ENCODE results near the gene SMYD1. TPM values are rescaled to one million over a fixed set of nuclear protein-coding genes. Genes with fewer than 3 reads are reported as not detected.

SMYD1 gene
- total RNA-seq, 1 experiment from 2014 or later: not detected

DNA sequence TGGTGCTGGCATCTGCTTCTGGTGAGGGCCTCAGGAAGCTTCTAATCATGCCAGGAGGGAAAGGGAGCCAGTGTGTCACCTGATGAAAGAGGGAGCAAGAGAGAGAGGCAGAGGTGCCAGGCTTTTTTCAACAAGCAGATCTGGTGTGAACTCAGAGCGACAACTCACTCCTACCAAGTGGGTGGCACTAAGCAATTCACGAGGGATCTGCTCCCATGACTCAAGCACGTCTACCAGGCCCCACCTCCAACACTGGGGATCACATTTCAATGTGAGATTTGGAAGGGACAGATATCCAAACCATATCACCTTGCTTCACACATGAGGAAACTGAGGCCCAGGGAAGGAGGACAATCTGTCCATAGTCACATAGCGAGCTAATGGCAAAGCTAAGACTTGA lies 41.2 kb downstream of the SMYD1 start (continued):
- TF ChIP-seq, protein P1, sequence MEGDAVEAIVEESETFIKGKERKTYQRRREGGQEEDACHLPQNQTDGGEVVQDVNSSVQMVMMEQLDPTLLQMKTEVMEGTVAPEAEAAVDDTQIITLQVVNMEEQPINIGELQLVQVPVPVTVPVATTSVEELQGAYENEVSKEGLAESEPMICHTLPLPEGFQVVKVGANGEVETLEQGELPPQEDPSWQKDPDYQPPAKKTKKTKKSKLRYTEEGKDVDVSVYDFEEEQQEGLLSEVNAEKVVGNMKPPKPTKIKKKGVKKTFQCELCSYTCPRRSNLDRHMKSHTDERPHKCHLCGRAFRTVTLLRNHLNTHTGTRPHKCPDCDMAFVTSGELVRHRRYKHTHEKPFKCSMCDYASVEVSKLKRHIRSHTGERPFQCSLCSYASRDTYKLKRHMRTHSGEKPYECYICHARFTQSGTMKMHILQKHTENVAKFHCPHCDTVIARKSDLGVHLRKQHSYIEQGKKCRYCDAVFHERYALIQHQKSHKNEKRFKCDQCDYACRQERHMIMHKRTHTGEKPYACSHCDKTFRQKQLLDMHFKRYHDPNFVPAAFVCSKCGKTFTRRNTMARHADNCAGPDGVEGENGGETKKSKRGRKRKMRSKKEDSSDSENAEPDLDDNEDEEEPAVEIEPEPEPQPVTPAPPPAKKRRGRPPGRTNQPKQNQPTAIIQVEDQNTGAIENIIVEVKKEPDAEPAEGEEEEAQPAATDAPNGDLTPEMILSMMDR (IDR thresholded peaks at IDR 0.05 in 2 of 3, conservative IDR thresholded peaks at IDR 0.05 in 1 of 3; ENCODE audit: borderline replicate concordance in 1 of 3, insufficient read depth in 1 of 3, low read depth in 2 of 3, low read length in 2 of 3): no peak
- no peak for TF ChIP-seq ELF1 (IDR thresholded peaks at IDR 0.05; ENCODE audit: borderline replicate concordance, low read depth)
- no peak for TF ChIP-seq RAD21 (IDR thresholded peaks at IDR 0.05; ENCODE audit: low read depth)

DNA sequence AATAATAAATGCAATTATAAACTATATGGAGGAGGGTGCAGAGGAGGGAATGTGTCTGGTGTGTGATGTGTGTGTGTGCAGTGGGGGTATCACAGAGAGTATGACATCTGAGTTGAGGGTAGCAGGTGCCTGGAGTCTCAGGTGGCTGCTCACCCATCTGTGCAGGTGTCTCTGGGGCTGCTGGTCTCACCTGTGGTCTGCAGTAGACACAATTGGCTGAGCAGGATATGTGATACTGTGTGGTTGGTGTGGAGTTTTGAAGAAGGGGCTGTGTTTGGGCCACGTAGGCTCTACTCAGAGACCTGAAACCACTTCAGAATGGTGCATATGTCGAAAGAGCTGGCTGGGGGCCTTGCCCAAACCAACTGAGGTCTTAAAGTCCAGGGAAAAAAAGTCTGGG lies 43.2 kb downstream of the SMYD1 start:
- H3K27me3 ChIP-seq (ENCODE audit: insufficient read depth, low read length): 0 out of 2 replicates have a peak, but pooled peaks cover 5% of the 10 kb centered on the region
- RAD21 ChIA-PET (ENCODE audit: low non-redundant PET in 1 of 2, low total read pairs in 2 of 2, uncharacterized antibody in 2 of 2, unreplicated experiment in 2 of 2): no interaction called here
- POLR2A ChIA-PET: interaction anchor here (0.6 kb wide), 1 partner anchor 10 kb away, joined by 3 read pairs; no protein-coding TSS in a partner anchor

More for the DNA sequence above, 43.2 kb downstream of the SMYD1 start:
- H3K4me2 ChIP-seq (ENCODE audit: low read length): no peak overlapping the region
- H4K20me1 ChIP-seq (ENCODE audit: insufficient read depth): no peaks in the 10 kb centered on the region
- no peak overlapping the region for H2AFZ ChIP-seq (ENCODE audit: low read depth, low read length, poor library complexity, severe bottlenecking)
- no peak for TF ChIP-seq CBX3 (IDR thresholded peaks at IDR 0.05; ENCODE audit: low read depth)
- TF ChIP-seq, protein P2, sequence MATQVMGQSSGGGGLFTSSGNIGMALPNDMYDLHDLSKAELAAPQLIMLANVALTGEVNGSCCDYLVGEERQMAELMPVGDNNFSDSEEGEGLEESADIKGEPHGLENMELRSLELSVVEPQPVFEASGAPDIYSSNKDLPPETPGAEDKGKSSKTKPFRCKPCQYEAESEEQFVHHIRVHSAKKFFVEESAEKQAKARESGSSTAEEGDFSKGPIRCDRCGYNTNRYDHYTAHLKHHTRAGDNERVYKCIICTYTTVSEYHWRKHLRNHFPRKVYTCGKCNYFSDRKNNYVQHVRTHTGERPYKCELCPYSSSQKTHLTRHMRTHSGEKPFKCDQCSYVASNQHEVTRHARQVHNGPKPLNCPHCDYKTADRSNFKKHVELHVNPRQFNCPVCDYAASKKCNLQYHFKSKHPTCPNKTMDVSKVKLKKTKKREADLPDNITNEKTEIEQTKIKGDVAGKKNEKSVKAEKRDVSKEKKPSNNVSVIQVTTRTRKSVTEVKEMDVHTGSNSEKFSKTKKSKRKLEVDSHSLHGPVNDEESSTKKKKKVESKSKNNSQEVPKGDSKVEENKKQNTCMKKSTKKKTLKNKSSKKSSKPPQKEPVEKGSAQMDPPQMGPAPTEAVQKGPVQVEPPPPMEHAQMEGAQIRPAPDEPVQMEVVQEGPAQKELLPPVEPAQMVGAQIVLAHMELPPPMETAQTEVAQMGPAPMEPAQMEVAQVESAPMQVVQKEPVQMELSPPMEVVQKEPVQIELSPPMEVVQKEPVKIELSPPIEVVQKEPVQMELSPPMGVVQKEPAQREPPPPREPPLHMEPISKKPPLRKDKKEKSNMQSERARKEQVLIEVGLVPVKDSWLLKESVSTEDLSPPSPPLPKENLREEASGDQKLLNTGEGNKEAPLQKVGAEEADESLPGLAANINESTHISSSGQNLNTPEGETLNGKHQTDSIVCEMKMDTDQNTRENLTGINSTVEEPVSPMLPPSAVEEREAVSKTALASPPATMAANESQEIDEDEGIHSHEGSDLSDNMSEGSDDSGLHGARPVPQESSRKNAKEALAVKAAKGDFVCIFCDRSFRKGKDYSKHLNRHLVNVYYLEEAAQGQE (IDR thresholded peaks at IDR 0.05; ENCODE audit: low read depth): no peak
- TF ChIP-seq POLR2AphosphoS5 (IDR thresholded peaks at IDR 0.05; ENCODE audit: low read depth, low read length): no peak
- TF ChIP-seq SIN3A (IDR thresholded peaks at IDR 0.05; ENCODE audit: low read depth): no peak
- no peak for TF ChIP-seq YY1 (IDR thresholded peaks at IDR 0.05; ENCODE audit: extremely low read depth, insufficient replicate concordance, low read depth, low read length)
- H3K79me2 ChIP-seq (ENCODE audit: insufficient read depth, low read length): no peaks in the 10 kb centered on the region
- H3K27ac ChIP-seq (ENCODE audit: low read depth, low read length): no peak overlapping the region
- H3K4me1 ChIP-seq (ENCODE audit: control insufficient read depth in 1 of 2, insufficient read depth in 2 of 2, low read length in 2 of 2): no peaks in the 10 kb centered on the region
- ATAC-seq (no peak), DNase-seq (ENCODE audit: low read depth, low spot score) (no peak)
- H3K9me3 ChIP-seq (ENCODE audit: control insufficient read depth in 1 of 2, insufficient read depth in 1 of 2, low read depth in 1 of 2, low read length in 2 of 2): no peaks in the 10 kb centered on the region
- BruUV-seq (replicated peaks): no TSS peak
- intact Hi-C loops (cut with micrococcal nuclease): no loop called here
- CTCF ChIA-PET: no interaction called here
- H3K4me3 ChIP-seq (replicated peaks in 1 of 2; ENCODE audit: low read depth in 1 of 2, low read length in 2 of 2): no peak overlapping the region
- no peak overlapping the region for H3K9ac ChIP-seq (ENCODE audit: low read length)
- H3K9me2 ChIP-seq (ENCODE audit: insufficient read depth): no peaks in the 10 kb centered on the region
- H3K36me3 ChIP-seq (ENCODE audit: control insufficient read depth in 1 of 2, insufficient read depth in 2 of 2, low read length in 2 of 2): no peaks in the 10 kb centered on the region

Data from HCT116 (cell line).